Progenitor cell of endocrine pancreas (in vitro differentiated cells): Measurements from ENCODE around the gene ZFPL1. TPM values are rescaled to one million over a fixed set of nuclear protein-coding genes. Genes with fewer than 3 reads are reported as not detected.

Experiments used
- DNase-seq: peaks from one replicate; pipeline ENCODE4 v3.0.0; 2021; ENCODE audit warnings: low spot score; ENCODE audit not compliant: unreplicated experiment
- H3K27ac Mint-ChIP-seq: 2 replicates; pipeline ENCODE4 v1.8.0; 2021; ENCODE audit warnings: mild to moderate bottlenecking, moderate library complexity, mixed read lengths
- H3K27me3 Mint-ChIP-seq: 2 replicates; pipeline ENCODE4 v1.8.0; 2021; ENCODE audit warnings: mixed read lengths
- H3K36me3 Mint-ChIP-seq: 2 replicates; pipeline ENCODE4 v1.8.0; 2022; ENCODE audit warnings: mixed read lengths; ENCODE audit not compliant: insufficient read depth
- H3K4me1 Mint-ChIP-seq: 2 replicates; pipeline ENCODE4 v1.8.0; 2021; ENCODE audit warnings: low read depth, mixed read lengths
- H3K4me3 Mint-ChIP-seq: 2 replicates; pipeline ENCODE4 v1.8.0; 2021; ENCODE audit warnings: low read depth, mild to moderate bottlenecking, moderate library complexity, mixed read lengths
- H3K9me3 Mint-ChIP-seq: 2 replicates; pipeline ENCODE4 v1.8.0; 2021; ENCODE audit warnings: low read depth, mixed read lengths
- microRNA-seq: library from miRNA; unstranded; fragments of <30 nt; microRNA quantifications from one replicate; pipeline ENCODE4 v1.1.0, GENCODE V29; 2020; ENCODE audit warnings: borderline number of aligned reads; ENCODE audit not compliant: unreplicated experiment
- total RNA-seq: library from RNA; stranded (reverse); gene quantifications from 2 replicates; pipeline ENCODE4 v1.2.1, GENCODE V29; 2021
- TF ChIP-seq, protein P1 (sequence below): fragments of 200-600 bp; sonication (generic); IDR thresholded peaks from one replicate; pipeline ENCODE4 v1.5.0; 2021; ENCODE audit warnings: antibody characterized with exemption, mild to moderate bottlenecking; ENCODE audit not compliant: unreplicated experiment

The ZFPL1 gene
- total RNA-seq, 1 donor from 2014 or later, result 43.3 TPM

DNA sequence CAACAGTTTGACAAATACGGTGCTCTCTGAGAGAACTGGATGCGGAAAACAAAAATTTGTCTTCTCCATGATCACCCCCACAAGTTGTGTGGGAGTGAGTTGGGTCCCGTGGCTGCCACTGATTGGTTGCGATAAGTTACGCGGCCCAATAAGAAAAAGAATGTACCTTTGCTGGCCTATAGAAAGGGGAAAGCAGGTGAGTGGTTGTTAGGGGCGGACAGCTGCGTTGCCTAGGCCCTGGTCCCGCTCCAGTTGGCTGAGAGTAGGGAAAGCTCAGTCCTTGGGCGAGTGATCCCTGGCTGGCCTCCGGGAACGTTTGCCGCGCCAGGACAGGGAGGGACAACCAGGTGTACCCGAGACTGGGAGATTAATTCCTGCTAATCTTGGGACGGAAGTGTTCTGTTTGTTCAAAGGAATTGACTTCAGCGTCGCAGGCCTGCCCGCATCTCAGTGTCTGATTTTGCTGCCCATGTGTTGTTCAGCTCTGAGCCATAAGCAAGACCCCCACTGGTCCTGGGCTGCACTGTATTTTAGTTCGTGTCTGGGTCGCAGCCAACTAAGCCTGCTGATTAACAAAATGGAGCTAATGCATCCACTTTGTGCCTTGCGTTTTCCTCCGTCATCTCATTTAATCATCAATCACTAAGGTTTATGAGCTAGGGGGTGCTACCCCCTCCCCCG, 51.1 kb downstream of the ZFPL1 start:
- H3K27me3 Mint-ChIP-seq, result no peaks in the 10 kb centered on the region
- H3K4me3 Mint-ChIP-seq, result peak overlapping the region; percentile 98
- no peaks in the 10 kb centered on the region for H3K9me3 Mint-ChIP-seq
- peak overlapping the region; percentile 100 for H3K27ac Mint-ChIP-seq
- peak; percentile 80 for DNase-seq
- H3K36me3 Mint-ChIP-seq, result peaks cover 4% of the 10 kb centered on the region
- TF ChIP-seq, protein P1, sequence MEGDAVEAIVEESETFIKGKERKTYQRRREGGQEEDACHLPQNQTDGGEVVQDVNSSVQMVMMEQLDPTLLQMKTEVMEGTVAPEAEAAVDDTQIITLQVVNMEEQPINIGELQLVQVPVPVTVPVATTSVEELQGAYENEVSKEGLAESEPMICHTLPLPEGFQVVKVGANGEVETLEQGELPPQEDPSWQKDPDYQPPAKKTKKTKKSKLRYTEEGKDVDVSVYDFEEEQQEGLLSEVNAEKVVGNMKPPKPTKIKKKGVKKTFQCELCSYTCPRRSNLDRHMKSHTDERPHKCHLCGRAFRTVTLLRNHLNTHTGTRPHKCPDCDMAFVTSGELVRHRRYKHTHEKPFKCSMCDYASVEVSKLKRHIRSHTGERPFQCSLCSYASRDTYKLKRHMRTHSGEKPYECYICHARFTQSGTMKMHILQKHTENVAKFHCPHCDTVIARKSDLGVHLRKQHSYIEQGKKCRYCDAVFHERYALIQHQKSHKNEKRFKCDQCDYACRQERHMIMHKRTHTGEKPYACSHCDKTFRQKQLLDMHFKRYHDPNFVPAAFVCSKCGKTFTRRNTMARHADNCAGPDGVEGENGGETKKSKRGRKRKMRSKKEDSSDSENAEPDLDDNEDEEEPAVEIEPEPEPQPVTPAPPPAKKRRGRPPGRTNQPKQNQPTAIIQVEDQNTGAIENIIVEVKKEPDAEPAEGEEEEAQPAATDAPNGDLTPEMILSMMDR, result no peak
- H3K4me1 Mint-ChIP-seq, result peaks cover 20% of the 10 kb centered on the region

DNA sequence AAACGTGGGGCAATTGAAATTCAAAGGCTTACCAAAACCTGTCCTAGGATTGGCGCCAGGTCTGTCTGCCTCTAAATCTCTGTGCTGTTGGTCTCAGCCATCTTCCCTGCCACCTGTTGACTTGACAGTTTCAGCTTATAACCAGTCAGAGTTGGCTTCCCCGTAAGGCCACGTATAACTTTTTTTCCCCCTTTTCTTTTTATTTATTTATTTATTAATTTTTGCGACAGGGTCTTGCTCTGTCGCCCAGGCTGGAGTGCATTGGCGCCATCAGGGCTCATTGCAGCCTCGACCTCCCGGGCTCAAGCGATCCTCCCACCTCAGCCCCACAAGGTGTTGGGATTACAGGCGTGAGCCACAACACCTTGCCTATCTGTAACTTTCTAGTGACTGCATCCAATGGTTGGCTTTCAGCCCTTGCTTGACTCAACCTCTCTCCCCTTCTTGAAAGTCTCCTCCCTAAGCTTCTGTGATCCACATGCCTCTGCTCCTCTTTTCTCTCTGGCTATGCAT, 51.7 kb downstream of the ZFPL1 start:
- Mint-ChIP-seq H3K36me3 (peaks cover 4% of the 10 kb centered on the region), H3K27me3 (peaks cover 3% of the 10 kb centered on the region), H3K4me3 (peak overlapping the region; percentile 98), H3K27ac (peak overlapping the region; percentile 100), H3K9me3 (no peaks in the 10 kb centered on the region), H3K4me1 (peaks cover 20% of the 10 kb centered on the region)
- TF ChIP-seq, protein P1, result no peak
- no peak for DNase-seq

DNA sequence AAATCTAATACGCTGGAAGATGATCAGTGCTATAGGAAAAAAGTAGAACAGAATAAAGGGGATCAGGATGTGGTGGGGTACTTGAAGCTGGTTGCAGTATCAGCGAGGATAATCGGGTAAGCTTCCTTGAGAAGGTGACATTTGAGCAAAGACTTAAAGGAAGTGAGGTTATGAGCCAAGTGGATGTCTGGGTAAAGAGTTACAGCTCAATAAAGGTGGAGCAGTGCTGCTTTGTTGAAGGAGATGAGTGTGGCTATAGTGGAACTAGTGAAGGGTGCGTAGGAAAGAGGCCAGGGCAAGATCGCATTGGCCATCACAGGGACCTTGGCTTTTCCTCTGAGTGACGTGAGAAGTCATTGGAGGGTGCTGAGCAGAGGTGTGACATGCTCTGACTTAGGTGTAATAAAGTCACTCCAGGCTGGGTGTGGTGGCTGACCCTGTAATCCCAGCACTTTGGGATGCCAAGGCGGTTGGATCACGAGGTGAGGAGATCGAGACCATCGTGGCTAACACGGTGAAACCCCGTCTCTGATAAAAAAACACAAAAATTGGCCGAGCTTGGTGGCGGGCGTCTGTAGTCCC, 52.6 kb downstream of the ZFPL1 start:
- Mint-ChIP-seq H3K4me1 (peaks cover 20% of the 10 kb centered on the region), H3K36me3 (no peaks in the 10 kb centered on the region), H3K9me3 (no peaks in the 10 kb centered on the region), H3K27me3 (peaks cover 7% of the 10 kb centered on the region), H3K4me3 (peak overlapping the region; percentile 55), H3K27ac (peak overlapping the region; percentile 92)
- TF ChIP-seq, protein P1, result no peak
- no peak for DNase-seq

Small RNA genes lying within 50 kb of the gene (microRNA-seq; reads per million reads assigned to microRNA genes)
- gene MIR6751, result not detected

Other genes starting within 250 kb of the ZFPL1 start
- gene CDC42BPG, start 239.6 kb upstream of the ZFPL1 start, total RNA-seq, result 20.1 and 21.1 TPM in 2 replicates
- 55.0 and 57.2 TPM in 2 replicates for gene EHD1, start 205.6 kb upstream of the ZFPL1 start, total RNA-seq
- gene ATG2A, start 167.0 kb upstream of the ZFPL1 start, total RNA-seq, result 33.2 and 35.0 TPM in 2 replicates
- 14.1 and 15.9 TPM in 2 replicates for gene PPP2R5B, start 159.5 kb upstream of the ZFPL1 start, total RNA-seq
- gene GPHA2, start 148.3 kb upstream of the ZFPL1 start, total RNA-seq, result 0.41 TPM in 1 of 2 replicates, not detected in the other
- gene MAJIN, start 112.1 kb upstream of the ZFPL1 start, total RNA-seq, result not detected in 2 replicates
- gene BATF2, start 87.3 kb upstream of the ZFPL1 start, total RNA-seq, result 0.53 and 0.58 TPM in 2 replicates
- gene ARL2, start 70.1 kb upstream of the ZFPL1 start, total RNA-seq, result 95.2 and 96.7 TPM in 2 replicates
- gene SNX15, start 56.8 kb upstream of the ZFPL1 start, total RNA-seq, result 33.0 and 34.5 TPM in 2 replicates
- gene SAC3D1, start 43.0 kb upstream of the ZFPL1 start, total RNA-seq, result 18.5 and 19.3 TPM in 2 replicates
- gene NAALADL1, start 25.7 kb upstream of the ZFPL1 start, total RNA-seq, result 4.3 and 4.4 TPM in 2 replicates
- gene CDCA5, start 182 bp upstream of the ZFPL1 start, total RNA-seq, result 25.1 and 25.9 TPM in 2 replicates
- 112 and 123 TPM in 2 replicates for gene VPS51, start 12.0 kb downstream of the ZFPL1 start, total RNA-seq
- gene TM7SF2, start 27.6 kb downstream of the ZFPL1 start, total RNA-seq, result 123 and 124 TPM in 2 replicates
- 10.5 and 11.8 TPM in 2 replicates for gene ZNHIT2, start 33.5 kb downstream of the ZFPL1 start, total RNA-seq
- 607 and 611 TPM in 2 replicates for gene FAU, start 37.9 kb downstream of the ZFPL1 start, total RNA-seq
- gene MRPL49, start 38.1 kb downstream of the ZFPL1 start, total RNA-seq, result 38.8 and 39.6 TPM in 2 replicates
- 48.4 and 49.0 TPM in 2 replicates for gene SYVN1, start 50.3 kb downstream of the ZFPL1 start, total RNA-seq
- gene SPDYC, start 86.0 kb downstream of the ZFPL1 start, total RNA-seq, result not detected in 2 replicates
- 239 and 245 TPM in 2 replicates for gene CAPN1, start 97.7 kb downstream of the ZFPL1 start, total RNA-seq
- gene POLA2, start 177.7 kb downstream of the ZFPL1 start, total RNA-seq, result 24.4 and 27.4 TPM in 2 replicates
- 5.3 and 5.9 TPM in 2 replicates for gene CDC42EP2, start 230.6 kb downstream of the ZFPL1 start, total RNA-seq
- 81.9 and 96.5 TPM in 2 replicates for gene DPF2, start 249.6 kb downstream of the ZFPL1 start, total RNA-seq